ENCODE measurements around the gene CCDC40. TPM values are rescaled to one million over a fixed set of nuclear protein-coding genes. Genes with fewer than 3 reads are reported as not detected.

Gene CCDC40
- total RNA-seq, 2 donors from 2014 or later, result 1.2 to 3.6 TPM

GRCh38 chr17:80010283-80010858 is 26.1 kb upstream of the CCDC40 start:
- H3K4me1 ChIP-seq, result peaks cover 4% of the 10 kb centered on the region
- H3K27me3 ChIP-seq, result no peaks in the 10 kb centered on the region
- no peak overlapping the region for H3K27ac ChIP-seq
- H3K36me3 ChIP-seq, result peaks cover 6% of the 10 kb centered on the region
- H3K4me3 ChIP-seq, result no peak overlapping the region
- H3K9ac ChIP-seq (ENCODE audit: low read depth in 2 of 2, low read length in 2 of 2), result no peak overlapping the region
- intact Hi-C loops (cut with DNase I), result no loop called here
- no peaks in the 10 kb centered on the region for H3K9me3 ChIP-seq
- no peak for TF ChIP-seq CTCF (IDR thresholded peaks at IDR 0.05)
- no peak for DNase-seq

GRCh38 chr17:80011989-80012555 is 24.4 kb upstream of the CCDC40 start:
- Histone ChIP-seq H3K9me3 (no peaks in the 10 kb centered on the region), H3K9ac (ENCODE audit: low read depth in 2 of 2, low read length in 2 of 2) (no peak overlapping the region), H3K27me3 (no peaks in the 10 kb centered on the region), H3K4me1 (no peaks in the 10 kb centered on the region), H3K4me3 (no peak overlapping the region), H3K27ac (no peak overlapping the region), H3K36me3 (peaks cover 6% of the 10 kb centered on the region)
- no peak for DNase-seq
- intact Hi-C loops (cut with DNase I), result no loop called here
- no peak for TF ChIP-seq CTCF (IDR thresholded peaks at IDR 0.05)

DNA sequence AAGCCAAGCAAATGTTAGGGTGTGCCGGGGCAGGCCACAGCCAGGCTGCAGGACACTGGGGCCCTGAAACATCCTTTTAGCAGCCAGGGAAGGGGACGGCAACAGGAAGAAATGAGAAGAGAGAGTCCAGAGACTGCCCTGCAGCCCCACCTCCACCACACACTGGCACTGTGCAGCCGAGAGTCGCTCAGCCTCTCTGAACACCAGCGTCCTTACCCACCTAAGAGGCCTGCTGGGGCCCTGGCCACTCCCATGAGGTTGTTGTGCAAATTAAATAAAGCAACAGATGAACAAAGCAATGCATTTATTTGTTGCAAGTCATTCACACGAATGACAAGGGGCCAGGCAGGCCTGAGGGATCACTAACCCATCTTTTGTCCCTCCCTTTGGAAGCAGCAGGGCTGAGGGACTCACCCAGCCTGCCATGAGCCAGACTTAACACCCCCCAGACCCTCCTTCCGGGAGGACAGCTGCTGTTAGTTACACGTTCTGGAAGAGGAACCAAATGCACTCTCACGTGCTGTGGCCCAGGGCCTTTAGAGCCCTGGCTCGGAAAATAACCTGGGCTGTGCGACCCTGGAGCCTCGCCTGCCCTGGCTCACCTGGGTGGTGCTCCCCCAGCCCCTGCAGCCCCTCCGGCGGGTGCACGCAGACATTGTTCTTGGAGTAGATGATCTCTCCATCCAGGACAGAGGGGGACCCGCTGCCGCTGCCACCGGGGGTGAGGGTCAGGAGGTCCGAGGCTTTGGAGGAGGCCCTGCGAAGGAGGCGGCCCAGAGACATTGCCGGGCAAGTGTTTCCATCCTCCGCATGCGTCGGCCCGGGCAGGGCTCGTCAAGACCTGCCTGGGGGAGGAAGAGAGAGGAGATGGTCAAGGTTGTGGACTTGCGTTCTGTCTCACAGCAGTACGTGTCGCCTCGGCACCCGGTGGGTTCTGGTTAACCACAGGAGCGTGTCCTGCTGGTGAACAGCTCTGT is 23.4 kb upstream of the CCDC40 start:
- Histone ChIP-seq H3K36me3 (peaks cover 6% of the 10 kb centered on the region), H3K4me3 (no peak overlapping the region), H3K27ac (no peak overlapping the region), H3K9me3 (no peaks in the 10 kb centered on the region), H3K9ac (ENCODE audit: low read depth in 2 of 2, low read length in 2 of 2) (peak overlapping the region in 1 of 2 donors; percentile 12), H3K27me3 (no peaks in the 10 kb centered on the region), H3K4me1 (no peaks in the 10 kb centered on the region)
- DNase-seq, result no peak
- intact Hi-C loops (cut with DNase I), result no loop called here
- TF ChIP-seq CTCF (IDR thresholded peaks at IDR 0.05), result no peak

- no peaks in the 10 kb centered on the region for H3K9me3 ChIP-seq
- H3K27me3 ChIP-seq, result no peaks in the 10 kb centered on the region
- H3K4me3 ChIP-seq, result no peak overlapping the region
- no peak for TF ChIP-seq CTCF (IDR thresholded peaks at IDR 0.05)
- DNase-seq, result no peak
- H3K36me3 ChIP-seq, result peaks cover 6% of the 10 kb centered on the region
- H3K27ac ChIP-seq, result no peak overlapping the region
- H3K9ac ChIP-seq (ENCODE audit: low read depth in 2 of 2, low read length in 2 of 2), result no peak overlapping the region
- H3K4me1 ChIP-seq, result no peaks in the 10 kb centered on the region
- intact Hi-C loops (cut with DNase I), result no loop called here
Observed at GRCh38 chr17:80017226-80018010, 19.0 kb upstream of the CCDC40 start.
